Measurements from ENCODE around the gene GDAP1L1. TPM values are rescaled to one million over a fixed set of nuclear protein-coding genes. Genes with fewer than 3 reads are reported as not detected.
A peak's percentile ranks its signal among the peaks of the same experiment; 100 is the strongest.

The GDAP1L1 gene
- total RNA-seq, 1 donor from 2014 or later, result 111 TPM

GRCh38 chr20:44241796-44242195 is 5.3 kb upstream of the GDAP1L1 start:
- Mint-ChIP-seq H3K27ac (ENCODE audit: unreplicated experiment) (no peak overlapping the region), H3K4me3 (ENCODE audit: unreplicated experiment) (no peak overlapping the region), H3K27me3 (ENCODE audit: unreplicated experiment) (peaks cover 3% of the 10 kb centered on the region), H3K36me3 (ENCODE audit: unreplicated experiment) (peaks cover 5% of the 10 kb centered on the region), H3K9me3 (ENCODE audit: unreplicated experiment) (peaks cover 2% of the 10 kb centered on the region), H3K4me1 (ENCODE audit: low read depth, unreplicated experiment) (peaks cover 2% of the 10 kb centered on the region)
- no peak for TF ChIP-seq CTCF (IDR thresholded peaks at IDR 0.05; ENCODE audit: partially characterized antibody, unreplicated experiment)
- DNase-seq, result no peak

GRCh38 chr20:44245977-44246376 is 1.1 kb upstream of the GDAP1L1 start:
- H3K27me3 Mint-ChIP-seq (ENCODE audit: unreplicated experiment), result peaks cover 1% of the 10 kb centered on the region
- no peaks in the 10 kb centered on the region for H3K9me3 Mint-ChIP-seq (ENCODE audit: unreplicated experiment)
- DNase-seq, result no peak
- peaks cover 2% of the 10 kb centered on the region for H3K4me1 Mint-ChIP-seq (ENCODE audit: low read depth, unreplicated experiment)
- H3K27ac Mint-ChIP-seq (ENCODE audit: unreplicated experiment), result no peak overlapping the region
- peaks cover 5% of the 10 kb centered on the region for H3K36me3 Mint-ChIP-seq (ENCODE audit: unreplicated experiment)
- no peak for TF ChIP-seq CTCF (IDR thresholded peaks at IDR 0.05; ENCODE audit: partially characterized antibody, unreplicated experiment)
- H3K4me3 Mint-ChIP-seq (ENCODE audit: unreplicated experiment), result no peak overlapping the region

- peak; percentile 62 for TF ChIP-seq CTCF (IDR thresholded peaks at IDR 0.05; ENCODE audit: partially characterized antibody, unreplicated experiment)
- Mint-ChIP-seq H3K4me3 (ENCODE audit: unreplicated experiment) (peak overlapping the region; percentile 92), H3K27me3 (ENCODE audit: unreplicated experiment) (peaks cover 1% of the 10 kb centered on the region), H3K9me3 (ENCODE audit: unreplicated experiment) (peaks cover 1% of the 10 kb centered on the region), H3K27ac (ENCODE audit: unreplicated experiment) (peak overlapping the region; percentile 86), H3K36me3 (ENCODE audit: unreplicated experiment) (no peaks in the 10 kb centered on the region), H3K4me1 (ENCODE audit: low read depth, unreplicated experiment) (peaks cover 3% of the 10 kb centered on the region)
- DNase-seq, result peak; percentile 59
These were observed 690 bp downstream of the GDAP1L1 start for GRCh38 chr20:44247586-44248409.

GRCh38 chr20:44248410-44248759 is 1.3 kb downstream of the GDAP1L1 start:
- DNase-seq, result no peak
- peak overlapping the region; percentile 25 for H3K27ac Mint-ChIP-seq (ENCODE audit: unreplicated experiment)
- peaks cover 7% of the 10 kb centered on the region for H3K4me1 Mint-ChIP-seq (ENCODE audit: low read depth, unreplicated experiment)
- no peaks in the 10 kb centered on the region for H3K36me3 Mint-ChIP-seq (ENCODE audit: unreplicated experiment)
- peaks cover 1% of the 10 kb centered on the region for H3K27me3 Mint-ChIP-seq (ENCODE audit: unreplicated experiment)
- peaks cover 2% of the 10 kb centered on the region for H3K9me3 Mint-ChIP-seq (ENCODE audit: unreplicated experiment)
- TF ChIP-seq CTCF (IDR thresholded peaks at IDR 0.05; ENCODE audit: partially characterized antibody, unreplicated experiment), result no peak
- H3K4me3 Mint-ChIP-seq (ENCODE audit: unreplicated experiment), result peak overlapping the region; percentile 92

- no peaks in the 10 kb centered on the region for H3K36me3 Mint-ChIP-seq (ENCODE audit: unreplicated experiment)
- no peak overlapping the region for H3K27ac Mint-ChIP-seq (ENCODE audit: unreplicated experiment)
- TF ChIP-seq CTCF (IDR thresholded peaks at IDR 0.05; ENCODE audit: partially characterized antibody, unreplicated experiment), result no peak
- peaks cover 2% of the 10 kb centered on the region for H3K9me3 Mint-ChIP-seq (ENCODE audit: unreplicated experiment)
- H3K4me3 Mint-ChIP-seq (ENCODE audit: unreplicated experiment), result no peak overlapping the region
- no peak for DNase-seq
- H3K27me3 Mint-ChIP-seq (ENCODE audit: unreplicated experiment), result no peaks in the 10 kb centered on the region
- H3K4me1 Mint-ChIP-seq (ENCODE audit: low read depth, unreplicated experiment), result peaks cover 5% of the 10 kb centered on the region
These were observed 4.2 kb downstream of the GDAP1L1 start for GRCh38 chr20:44251284-44251683.

All from glutamatergic neuron (in vitro differentiated cells).